Right renal pelvis (tissue), 4 donors: Measurements from ENCODE around the gene PRKAG2. TPM values are rescaled to one million over a fixed set of nuclear protein-coding genes. Genes with fewer than 3 reads are reported as not detected.
"Not testable (repeated sequence)": the region's sequence is repeated elsewhere in the genome, so short reads cannot be mapped to it uniquely, and the experiment has no call there.

ENCODE experiments used
- DNase-seq, 4 donors: peaks; one replicate each; pipeline ENCODE4 v3.0.0-alpha.2; 2013; ENCODE audit warnings: low read depth in 4 of 4, low spot score in 3 of 4, missing footprints in 1 of 4
- polyA plus RNA-seq, 4 donors: library from polyadenylated mRNA; unstranded; fragments of 120-200 nt; gene quantifications; one replicate each; pipeline ENCODE4 v1.2.1, GENCODE V29; 2013; ENCODE audit not compliant: insufficient read length in 4 of 4

PRKAG2 gene
- polyA plus RNA-seq, 4 donors, result 27.5 to 33.8 (median 30.2) TPM

GRCh38 chr7:151792636-151793035, 84.3 kb downstream of the PRKAG2 start:
- no peak for DNase-seq

- DNase-seq, result no peak
These were observed 84.8 kb downstream of the PRKAG2 start for GRCh38 chr7:151792086-151792485.

GRCh38 chr7:151790830-151791620, 85.9 kb downstream of the PRKAG2 start:
- no peak for DNase-seq

- no peak for DNase-seq
These were observed 86.7 kb downstream of the PRKAG2 start for GRCh38 chr7:151790095-151790829.

GRCh38 chr7:151789380-151789947, 87.5 kb downstream of the PRKAG2 start:
- DNase-seq, result no peak

- DNase-seq, result no peak
These were observed 89.6 kb downstream of the PRKAG2 start for GRCh38 chr7:151787348-151787747.

GRCh38 chr7:151786936-151787335, 90.0 kb downstream of the PRKAG2 start:
- DNase-seq, result no peak

- DNase-seq, result no peak
These were observed 90.7 kb downstream of the PRKAG2 start for GRCh38 chr7:151786241-151786640.

- DNase-seq, result no peak
These were observed 91.3 kb downstream of the PRKAG2 start for GRCh38 chr7:151785681-151785965.

GRCh38 chr7:151784853-151785680, 91.8 kb downstream of the PRKAG2 start:
- DNase-seq, result no peak

GRCh38 chr7:151783958-151784575, 92.8 kb downstream of the PRKAG2 start:
- DNase-seq, result no peak

- peak in 2 of 4 donors; percentile 45 to 46 for DNase-seq
These were observed 94.1 kb downstream of the PRKAG2 start for GRCh38 chr7:151782598-151783448.

- not testable (repeated sequence) for DNase-seq
These were observed 94.7 kb downstream of the PRKAG2 start for GRCh38 chr7:151782256-151782597.

- DNase-seq, result no peak
These were observed 95.6 kb downstream of the PRKAG2 start for GRCh38 chr7:151781161-151781845.

- DNase-seq, result no peak
These were observed 96.3 kb downstream of the PRKAG2 start for GRCh38 chr7:151780631-151781030.

- no peak for DNase-seq
These were observed 97.2 kb downstream of the PRKAG2 start for GRCh38 chr7:151779678-151780077.

- no peak for DNase-seq
These were observed 97.7 kb downstream of the PRKAG2 start for GRCh38 chr7:151779255-151779654.

GRCh38 chr7:151777908-151778670, 98.8 kb downstream of the PRKAG2 start:
- DNase-seq, result no peak
